B cell (primary cell): ENCODE data around the gene HES5. TPM values are rescaled to one million over a fixed set of nuclear protein-coding genes. Genes with fewer than 3 reads are reported as not detected.

Experiments
- ATAC-seq: fragments of 200-7000 bp; cut with Tn5 transposase; one replicate; pipeline ENCODE4 v1.10.0; 2021; ENCODE audit warnings: low read depth, mild to moderate bottlenecking, moderate number of reproducible peaks, moderate library complexity
- CTCF ChIA-PET: fragments of 350-600 bp; sonication (Branson Sonifier 250); formaldehyde crosslinking; loops from one replicate; lab custom pipeline; 2021; ENCODE audit warnings: antibody characterized with exemption, inconsistent platforms; lab: Charles Lee
- POLR2A ChIA-PET: fragments of 350-600 bp; sonication (Branson Sonifier 250); formaldehyde crosslinking; loops from one replicate; lab custom pipeline; 2021; ENCODE audit warnings: antibody characterized with exemption; lab: Charles Lee
- DNase-seq: peaks from one replicate; pipeline ENCODE4 v3.0.0; 2013
- H2AFZ ChIP-seq: 2 replicates; pipeline ENCODE4 v1.6.1; 2012; ENCODE audit warnings: mild to moderate bottlenecking, low read depth, low read length; ENCODE audit not compliant: insufficient read depth, poor library complexity, severe bottlenecking
- H3K27ac ChIP-seq, 2 donors: 1 replicate in 1 of 2; 2 replicates in 1 of 2; pipeline ENCODE4 v1.5.1; 2012 to 2013; ENCODE audit warnings: low read length in 2 of 2, mild to moderate bottlenecking in 2 of 2, moderate library complexity in 1 of 2
- H3K27me3 ChIP-seq, 4 experiments: fragments of 200-600 bp in 1 of 4; sonication (generic) in 1 of 4; replicated peaks in 1 of 4; 1 replicate in 2 of 4; 2 replicates in 2 of 4; pipeline versions ENCODE4 v1.6.1 to v1.7.0; 2013 to 2016; ENCODE audit warnings: low read length in 3 of 4, mild to moderate bottlenecking in 2 of 4, mixed read lengths in 1 of 4, moderate library complexity in 1 of 4; ENCODE audit not compliant: insufficient read depth in 4 of 4, control insufficient read depth in 3 of 4; ENCODE audit errors: control extremely low read depth in 1 of 4
- H3K36me3 ChIP-seq, 2 experiments: replicated peaks in 1 of 2; 1 replicate in 1 of 2; 2 replicates in 1 of 2; pipeline versions ENCODE4 v1.6.1 to v1.7.1; 2013; ENCODE audit warnings: low read length in 1 of 2; ENCODE audit not compliant: insufficient read depth in 2 of 2, control insufficient read depth in 1 of 2; ENCODE audit errors: control extremely low read depth in 1 of 2, extremely low read depth in 1 of 2
- H3K4me1 ChIP-seq, 2 donors: fragments of 200-600 bp in 1 of 2; sonication (generic) in 1 of 2; 1 replicate in 1 of 2; 2 replicates in 1 of 2; pipeline versions ENCODE4 v1.5.1 to v1.6.1; 2013 to 2017; ENCODE audit warnings: low read length in 2 of 2; ENCODE audit not compliant: control insufficient read depth in 2 of 2, insufficient read depth in 2 of 2
- H3K4me2 ChIP-seq: replicated peaks from 2 replicates; pipeline ENCODE3; 2012; ENCODE audit warnings: mild to moderate bottlenecking, low read depth, low read length; ENCODE audit not compliant: poor library complexity, severe bottlenecking
- H3K4me3 ChIP-seq, 5 experiments: fragments of 200-600 bp in 1 of 5; sonication (generic) in 1 of 5; 1 replicate in 3 of 5; 2 replicates in 2 of 5; pipeline versions ENCODE4 v1.5.1 to v1.7.0; 2011 to 2016; ENCODE audit warnings: low read length in 4 of 5, mild to moderate bottlenecking in 4 of 5, low read depth in 2 of 5, control low read depth in 1 of 5, moderate library complexity in 1 of 5; ENCODE audit not compliant: insufficient read depth in 1 of 5; ENCODE audit errors: control extremely low read depth in 1 of 5, extremely low read depth in 1 of 5
- H3K79me2 ChIP-seq: fragments of 200-600 bp; sonication (generic); one replicate; pipeline ENCODE4 v1.6.0; 2016; ENCODE audit warnings: low read length; ENCODE audit not compliant: control insufficient read depth, insufficient read depth
- H3K9ac ChIP-seq: fragments of 200-600 bp; sonication (generic); 2 replicates; pipeline ENCODE4 v1.6.1; 2017; ENCODE audit warnings: mild to moderate bottlenecking, low read length, moderate library complexity
- H3K9me3 ChIP-seq, 3 donors: one replicate each; pipeline versions ENCODE4 v1.6.1 to v1.7.1; 2013; ENCODE audit warnings: low read length in 2 of 3; ENCODE audit not compliant: control insufficient read depth in 2 of 3, insufficient read depth in 1 of 3; ENCODE audit errors: control extremely low read depth in 1 of 3
- H4K20me1 ChIP-seq: 2 replicates; pipeline ENCODE4 v1.6.0; 2012; ENCODE audit warnings: mild to moderate bottlenecking, low read length; ENCODE audit not compliant: insufficient read depth, control insufficient read depth, poor library complexity, severe bottlenecking
- H3K27ac Mint-ChIP-seq: one replicate; pipeline ENCODE4 v1.8.0; 2021; ENCODE audit warnings: mixed read lengths
- H3K27me3 Mint-ChIP-seq: one replicate; pipeline ENCODE4 v1.8.0; 2021; ENCODE audit warnings: mixed read lengths
- H3K4me1 Mint-ChIP-seq: one replicate; pipeline ENCODE4 v1.8.0; 2021; ENCODE audit warnings: mixed read lengths
- H3K4me3 Mint-ChIP-seq: one replicate; pipeline ENCODE4 v1.8.0; 2021; ENCODE audit warnings: mixed read lengths
- H3K9me3 Mint-ChIP-seq: one replicate; pipeline ENCODE4 v1.8.0; 2022; ENCODE audit warnings: mixed read lengths; ENCODE audit not compliant: insufficient read depth
- EZH2 ChIP-seq: IDR thresholded peaks from 2 replicates; pipeline ENCODE4 v1.6.1; 2012; ENCODE audit warnings: borderline replicate concordance, low read depth, mild to moderate bottlenecking, moderate library complexity, low read length; ENCODE audit not compliant: insufficient read depth, poor library complexity, severe bottlenecking
- WGBS: methylation state at CpG from one replicate; pipeline ENCODE4 v1.1.5; 2013; ENCODE audit warnings: missing lambda C conversion rate; ENCODE audit not compliant: insufficient coverage; 5-methylcytosine and 5-hydroxymethylcytosine counted together
- intact Hi-C: fragments of 100-400 bp; cut with micrococcal nuclease; formaldehyde crosslinking; loops from one replicate; pipeline ENCODE4 v1.10.0; 2022
- polyA plus RNA-seq: library from polyadenylated mRNA; depleted of rRNA; stranded (reverse); fragments of >200 nt; gene quantifications from 2 replicates; pipeline ENCODE4 v1.2.3, GENCODE V29; 2012
- total RNA-seq, 2 donors: library from RNA; stranded (reverse); fragments of 120-200 nt in 1 of 2; gene quantifications; 1 replicate in 1 of 2; 2 replicates in 1 of 2; pipeline versions ENCODE4 v1.2.3 to v1.2.4, GENCODE V29; 2013 to 2022
- TF ChIP-seq, protein P1 (sequence below): fragments of 200-600 bp; IDR thresholded peaks from one replicate; pipeline ENCODE4 v1.8.0; 2022; ENCODE audit warnings: antibody characterized with exemption, mild to moderate bottlenecking

HES5 gene
- total and polyA plus RNA-seq, 2 donors (not counting 1 experiment from before 2014, with no cell fraction given) = not detected

DNA sequence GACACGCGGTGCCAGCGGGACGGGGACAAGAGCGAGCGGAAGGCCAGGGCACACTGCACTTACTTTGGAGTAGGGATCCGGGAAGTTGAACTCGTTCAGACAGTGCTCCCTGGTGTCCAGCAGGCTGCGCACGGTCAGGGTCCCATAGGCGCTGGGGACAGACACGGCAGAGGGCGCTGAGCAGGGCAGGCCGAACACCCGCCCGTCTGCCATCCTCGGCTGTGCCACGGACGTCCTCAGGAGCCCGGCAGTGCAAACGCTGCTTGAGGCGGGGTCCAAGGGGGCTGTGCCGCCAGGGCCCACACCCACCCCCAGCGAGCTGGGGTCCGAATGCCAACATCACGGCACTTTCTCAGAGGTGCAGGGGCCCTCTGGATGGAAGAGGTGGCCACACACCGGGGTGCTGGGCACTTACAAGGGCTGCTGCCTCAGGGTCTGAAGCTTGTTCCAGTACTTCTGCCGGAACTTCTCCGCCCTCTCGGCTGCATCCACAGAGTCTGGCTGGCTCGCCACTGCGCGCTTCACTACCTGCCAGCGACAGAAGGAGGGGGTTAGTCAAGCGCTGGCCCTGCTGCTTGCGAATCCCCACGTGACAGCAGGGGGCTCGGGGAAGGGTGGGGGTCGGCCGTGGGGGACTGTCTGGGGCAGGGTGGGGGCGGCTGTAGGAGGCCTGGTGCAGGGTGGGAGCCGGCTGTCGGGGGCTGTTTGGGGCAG is 16.0 kb downstream of the HES5 start:
- Histone ChIP-seq H3K27ac (no peak overlapping the region), H2AFZ (no peak overlapping the region), H3K9me3 (no peaks in the 10 kb centered on the region), H3K27me3 (no peaks in the 10 kb centered on the region), H3K4me1 (no peaks in the 10 kb centered on the region), H3K4me2 (no peak overlapping the region), H4K20me1 (peaks cover 67% of the 10 kb centered on the region), H3K9ac (no peak overlapping the region), H3K79me2 (peaks cover 21% of the 10 kb centered on the region), H3K4me3 (no peak overlapping the region), H3K36me3 (peaks cover 0 to 91% of the 10 kb centered on the region in 2 experiments)
- TF ChIP-seq, protein P1, sequence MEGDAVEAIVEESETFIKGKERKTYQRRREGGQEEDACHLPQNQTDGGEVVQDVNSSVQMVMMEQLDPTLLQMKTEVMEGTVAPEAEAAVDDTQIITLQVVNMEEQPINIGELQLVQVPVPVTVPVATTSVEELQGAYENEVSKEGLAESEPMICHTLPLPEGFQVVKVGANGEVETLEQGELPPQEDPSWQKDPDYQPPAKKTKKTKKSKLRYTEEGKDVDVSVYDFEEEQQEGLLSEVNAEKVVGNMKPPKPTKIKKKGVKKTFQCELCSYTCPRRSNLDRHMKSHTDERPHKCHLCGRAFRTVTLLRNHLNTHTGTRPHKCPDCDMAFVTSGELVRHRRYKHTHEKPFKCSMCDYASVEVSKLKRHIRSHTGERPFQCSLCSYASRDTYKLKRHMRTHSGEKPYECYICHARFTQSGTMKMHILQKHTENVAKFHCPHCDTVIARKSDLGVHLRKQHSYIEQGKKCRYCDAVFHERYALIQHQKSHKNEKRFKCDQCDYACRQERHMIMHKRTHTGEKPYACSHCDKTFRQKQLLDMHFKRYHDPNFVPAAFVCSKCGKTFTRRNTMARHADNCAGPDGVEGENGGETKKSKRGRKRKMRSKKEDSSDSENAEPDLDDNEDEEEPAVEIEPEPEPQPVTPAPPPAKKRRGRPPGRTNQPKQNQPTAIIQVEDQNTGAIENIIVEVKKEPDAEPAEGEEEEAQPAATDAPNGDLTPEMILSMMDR = no peak
- no peak for TF ChIP-seq EZH2
- Mint-ChIP-seq H3K9me3 (no peaks in the 10 kb centered on the region), H3K4me1 (no peaks in the 10 kb centered on the region), H3K4me3 (no peak overlapping the region), H3K27ac (no peak overlapping the region), H3K27me3 (no peaks in the 10 kb centered on the region)
- intact Hi-C loops = no loop called here
- WGBS = 98% methylated on average over 35 of the region's 43 CpGs
- ChIA-PET CTCF (interaction anchor here (0.7 to 1.9 kb wide), 2 partner anchors 101 to 273 kb away, joined by 3 read pairs; partner anchors contain the start of gene PEX10), POLR2A (no interaction called here)
- DNase-seq (no peak), ATAC-seq (no peak)

- H3K4me2 ChIP-seq = no peak overlapping the region
- Mint-ChIP-seq H3K27me3 (no peaks in the 10 kb centered on the region), H3K27ac (no peak overlapping the region), H3K4me3 (no peak overlapping the region), H3K9me3 (no peaks in the 10 kb centered on the region), H3K4me1 (no peaks in the 10 kb centered on the region)
- ATAC-seq (no peak), DNase-seq (no peak)
- H4K20me1 ChIP-seq = peaks cover 59% of the 10 kb centered on the region
- TF ChIP-seq EZH2 = no peak
- TF ChIP-seq, protein P1 = no peak
- intact Hi-C loops = no loop called here
- POLR2A ChIA-PET = interaction anchor here (0.5 kb wide), 1 partner anchor 973 kb away, joined by 4 read pairs; no protein-coding TSS in a partner anchor
- H3K79me2 ChIP-seq = peaks cover 14% of the 10 kb centered on the region
- no peaks in the 10 kb centered on the region for H3K4me1 ChIP-seq
- WGBS = 95% methylated on average over 31 of the region's 31 CpGs
- CTCF ChIA-PET = no interaction called here
- H2AFZ ChIP-seq = no peak overlapping the region
- no peak overlapping the region for H3K4me3 ChIP-seq
- peaks cover 0 to 84% of the 10 kb centered on the region in 2 experiments for H3K36me3 ChIP-seq
- no peak overlapping the region for H3K9ac ChIP-seq
- H3K9me3 ChIP-seq = no peaks in the 10 kb centered on the region
- H3K27ac ChIP-seq = no peak overlapping the region
- no peaks in the 10 kb centered on the region for H3K27me3 ChIP-seq
These were observed 17.1 kb downstream of the HES5 start for GRCh38 chr1:2512862-2513421.
